Esophagus muscularis mucosa (tissue), 4 donors: Measurements from ENCODE around the gene BMX. TPM values are rescaled to one million over a fixed set of nuclear protein-coding genes. Genes with fewer than 3 reads are reported as not detected.

ENCODE experiments used
- DNase-seq: peaks from one replicate; pipeline ENCODE4 v3.0.0-alpha.2; 2017; ENCODE audit errors: extremely low spot score
- H3K27ac ChIP-seq, 4 donors: fragments of 200-600 bp; sonication (generic); replicated peaks in 1 of 4; 1 replicate in 3 of 4; 2 replicates in 1 of 4; pipeline ENCODE4 v1.5.1; 2016 to 2019; ENCODE audit warnings: mild to moderate bottlenecking in 1 of 4
- H3K27me3 ChIP-seq, 4 donors: fragments of 200-600 bp; sonication (generic); one replicate each; pipeline versions ENCODE4 v1.5.1 to v1.6.0; 2016 to 2019
- H3K36me3 ChIP-seq, 4 donors: fragments of 200-600 bp; sonication (generic); one replicate each; pipeline ENCODE4 v1.5.1; 2016 to 2019
- H3K4me1 ChIP-seq, 4 donors: fragments of 200-600 bp; sonication (generic); one replicate each; pipeline ENCODE4 v1.5.1; 2016 to 2019
- H3K4me3 ChIP-seq, 4 donors: fragments of 200-600 bp; sonication (generic); 1 replicate in 2 of 4; 2 replicates in 2 of 4; pipeline ENCODE4 v1.5.1; 2016 to 2019; ENCODE audit warnings: mild to moderate bottlenecking in 4 of 4, moderate library complexity in 1 of 4
- H3K9me3 ChIP-seq, 4 donors: fragments of 200-600 bp; sonication (generic); 1 replicate in 3 of 4; 2 replicates in 1 of 4; pipeline ENCODE4 v1.5.1; 2016 to 2019
- EP300 ChIP-seq: sonication (generic); formaldehyde crosslinking; IDR thresholded peaks from one replicate; pipeline ENCODE4 v1.6.1; 2017; ENCODE audit warnings: antibody characterized with exemption
- POLR2A ChIP-seq: fragments of 450-650 bp; IDR thresholded peaks from one replicate; pipeline ENCODE4 v1.6.1; 2017; ENCODE audit warnings: antibody characterized with exemption, moderate library complexity, mild to moderate bottlenecking, low read depth
- POLR2AphosphoS5 ChIP-seq, 2 donors: sonication (generic); formaldehyde crosslinking; IDR thresholded peaks; one replicate each; pipeline ENCODE4 v1.6.1; 2017; ENCODE audit warnings: antibody characterized with exemption in 2 of 2
- WGBS: methylation state at CpG from one replicate; pipeline ENCODE4 v1.1.5; 2018; 5-methylcytosine and 5-hydroxymethylcytosine counted together
- intact Hi-C: fragments of 100-400 bp; cut with DNase I; formaldehyde crosslinking; loops from one replicate; pipeline ENCODE4 v1.15.1; 2023
- total RNA-seq, 4 donors: library from RNA; depleted of rRNA; stranded (reverse); fragments of >200 nt; gene quantifications; one replicate each; pipeline versions ENCODE4 v1.1.0 to v1.2.1, GENCODE V29; 2016
- TF ChIP-seq, protein P1 (sequence below), 3 experiments: fragments of 200-600 bp in 2 of 3; fragments of 450-650 bp in 1 of 3; sonication (generic) in 2 of 3; IDR thresholded peaks; one replicate each; pipeline ENCODE4 v1.5.1; 2017 to 2019; ENCODE audit warnings: antibody characterized with exemption in 3 of 3, mild to moderate bottlenecking in 2 of 3, moderate library complexity in 1 of 3

BMX gene
- total RNA-seq, 4 donors from 2014 or later, result 2.0 to 2.9 (median 2.7) TPM

DNA sequence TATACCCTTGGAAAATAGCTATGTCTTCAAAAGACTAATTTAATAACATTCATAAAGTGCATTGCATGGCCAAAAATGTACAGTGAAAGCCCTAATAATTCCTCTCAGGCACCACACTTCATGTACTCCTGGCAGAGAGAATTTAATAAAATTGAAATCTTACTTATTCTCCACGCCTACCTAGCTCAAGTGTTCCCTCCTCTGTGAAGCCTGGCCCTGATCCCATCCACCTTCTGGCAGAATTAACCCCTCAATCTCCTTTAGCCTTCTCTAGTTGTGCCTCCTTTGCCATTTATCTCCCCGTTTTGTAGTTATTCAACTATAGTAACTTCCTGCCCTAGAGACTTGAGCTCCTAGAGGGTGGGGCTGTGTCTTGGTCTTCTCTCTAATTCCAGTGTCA, 73.4 kb downstream of the BMX start:
- intact Hi-C loops, result no loop called here
- peaks cover 0 to 3% (median 0%) of the 10 kb centered on the region in 4 donors for H3K36me3 ChIP-seq

DNA sequence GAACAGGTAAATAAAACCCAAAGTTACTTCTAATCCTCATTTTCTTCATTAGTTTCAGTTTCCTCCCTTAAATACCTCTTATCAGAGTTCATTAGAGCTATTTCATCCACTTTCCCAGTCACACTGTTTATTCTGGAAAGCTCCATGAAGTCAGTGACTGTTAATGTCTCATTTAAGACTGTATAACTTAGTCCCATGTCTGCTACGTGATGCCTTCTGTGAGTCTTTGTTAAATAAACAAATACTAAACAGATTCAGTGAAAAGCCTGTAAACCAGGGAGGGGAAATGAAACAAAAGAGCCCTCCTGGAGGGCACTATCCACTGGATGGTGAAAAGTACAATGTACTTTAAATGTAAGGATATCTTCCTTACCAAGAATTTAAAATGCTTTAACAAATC, 75.4 kb downstream of the BMX start:
- H3K27me3 ChIP-seq, result peaks cover 0 to 6% (median 0%) of the 10 kb centered on the region in 4 donors
- no peak overlapping the region for H3K4me3 ChIP-seq
- no peak for DNase-seq
- H3K36me3 ChIP-seq, result peaks cover 0 to 3% (median 0%) of the 10 kb centered on the region in 4 donors
- H3K9me3 ChIP-seq, result no peaks in the 10 kb centered on the region
- no peak overlapping the region for H3K27ac ChIP-seq
- WGBS, result 22% methylated on average over 1 of the region's 1 CpG
- H3K4me1 ChIP-seq, result no peaks in the 10 kb centered on the region
- intact Hi-C loops, result no loop called here
- TF ChIP-seq POLR2AphosphoS5 (IDR thresholded peaks at IDR 0.05) (no peak), POLR2A (no peak), EP300 (no peak)
- TF ChIP-seq, protein P1, sequence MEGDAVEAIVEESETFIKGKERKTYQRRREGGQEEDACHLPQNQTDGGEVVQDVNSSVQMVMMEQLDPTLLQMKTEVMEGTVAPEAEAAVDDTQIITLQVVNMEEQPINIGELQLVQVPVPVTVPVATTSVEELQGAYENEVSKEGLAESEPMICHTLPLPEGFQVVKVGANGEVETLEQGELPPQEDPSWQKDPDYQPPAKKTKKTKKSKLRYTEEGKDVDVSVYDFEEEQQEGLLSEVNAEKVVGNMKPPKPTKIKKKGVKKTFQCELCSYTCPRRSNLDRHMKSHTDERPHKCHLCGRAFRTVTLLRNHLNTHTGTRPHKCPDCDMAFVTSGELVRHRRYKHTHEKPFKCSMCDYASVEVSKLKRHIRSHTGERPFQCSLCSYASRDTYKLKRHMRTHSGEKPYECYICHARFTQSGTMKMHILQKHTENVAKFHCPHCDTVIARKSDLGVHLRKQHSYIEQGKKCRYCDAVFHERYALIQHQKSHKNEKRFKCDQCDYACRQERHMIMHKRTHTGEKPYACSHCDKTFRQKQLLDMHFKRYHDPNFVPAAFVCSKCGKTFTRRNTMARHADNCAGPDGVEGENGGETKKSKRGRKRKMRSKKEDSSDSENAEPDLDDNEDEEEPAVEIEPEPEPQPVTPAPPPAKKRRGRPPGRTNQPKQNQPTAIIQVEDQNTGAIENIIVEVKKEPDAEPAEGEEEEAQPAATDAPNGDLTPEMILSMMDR (IDR thresholded peaks at IDR 0.05), result no peak

More for the DNA sequence above, 73.4 kb downstream of the BMX start:
- H3K4me1 ChIP-seq, result no peaks in the 10 kb centered on the region
- WGBS, result 40% methylated on average over 2 of the region's 2 CpGs
- no peaks in the 10 kb centered on the region for H3K9me3 ChIP-seq
- no peak for DNase-seq
- H3K27me3 ChIP-seq, result peaks cover 0 to 6% (median 0%) of the 10 kb centered on the region in 4 donors
- H3K4me3 ChIP-seq, result no peak overlapping the region
- no peak overlapping the region for H3K27ac ChIP-seq
- TF ChIP-seq POLR2A (no peak), POLR2AphosphoS5 (IDR thresholded peaks at IDR 0.05) (no peak), EP300 (no peak)
- TF ChIP-seq, protein P1 (IDR thresholded peaks at IDR 0.05), result no peak

DNA sequence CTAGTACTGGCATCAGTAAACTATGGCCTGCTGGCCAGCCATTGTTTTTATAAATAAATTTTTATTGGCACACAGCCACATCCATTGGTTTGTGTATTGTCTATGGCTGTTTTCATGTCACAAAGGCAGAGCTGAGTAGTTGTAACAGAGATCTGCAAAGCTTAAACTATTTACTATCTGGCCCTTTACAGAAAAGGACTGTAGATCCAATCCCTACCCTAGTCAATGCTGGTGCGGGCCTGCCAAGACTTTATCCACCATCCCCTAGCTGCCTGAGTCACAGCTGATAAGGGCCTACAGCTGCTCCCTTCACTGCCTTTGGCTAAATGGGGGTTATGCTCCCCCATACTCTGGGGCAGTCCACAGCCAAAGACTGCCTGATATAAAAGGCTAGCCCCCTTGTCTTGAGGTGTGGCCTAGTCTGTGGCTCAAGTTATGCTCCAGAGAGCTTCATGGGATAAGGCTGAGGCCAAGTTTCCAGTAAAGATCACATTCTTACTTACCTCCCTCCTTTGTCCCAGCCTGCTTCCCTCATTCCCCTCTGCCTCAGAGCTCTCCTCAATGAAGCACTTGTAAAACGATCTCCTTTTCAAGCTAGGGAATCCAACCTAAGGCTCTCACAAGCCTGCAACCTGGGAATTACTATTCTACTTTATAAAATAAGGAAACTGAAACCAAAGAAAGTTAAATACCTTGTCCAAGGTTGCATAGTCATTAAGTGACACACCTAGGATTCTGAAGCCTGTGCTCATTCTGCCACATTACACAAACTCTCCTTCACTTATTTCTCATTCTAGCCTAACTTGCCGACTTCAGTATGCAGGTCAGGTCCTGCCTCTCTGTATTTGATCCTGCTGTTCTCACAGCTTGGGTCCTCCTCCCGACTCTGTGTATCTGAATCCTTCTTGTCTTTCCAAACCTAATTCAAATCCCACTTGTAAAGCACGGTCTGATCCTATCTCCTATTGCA, 79.5 kb downstream of the BMX start:
- Histone ChIP-seq H3K4me3 (no peak overlapping the region), H3K27ac (no peak overlapping the region), H3K36me3 (no peaks in the 10 kb centered on the region), H3K27me3 (no peaks in the 10 kb centered on the region), H3K9me3 (peaks cover 0 to 4% (median 0%) of the 10 kb centered on the region in 4 donors), H3K4me1 (no peaks in the 10 kb centered on the region)
- intact Hi-C loops, result no loop called here
- WGBS, result 61% methylated on average over 5 of the region's 5 CpGs
- TF ChIP-seq POLR2A (no peak), POLR2AphosphoS5 (IDR thresholded peaks at IDR 0.05) (no peak), EP300 (no peak)
- TF ChIP-seq, protein P1 (IDR thresholded peaks at IDR 0.05), result no peak
- no peak for DNase-seq

DNA sequence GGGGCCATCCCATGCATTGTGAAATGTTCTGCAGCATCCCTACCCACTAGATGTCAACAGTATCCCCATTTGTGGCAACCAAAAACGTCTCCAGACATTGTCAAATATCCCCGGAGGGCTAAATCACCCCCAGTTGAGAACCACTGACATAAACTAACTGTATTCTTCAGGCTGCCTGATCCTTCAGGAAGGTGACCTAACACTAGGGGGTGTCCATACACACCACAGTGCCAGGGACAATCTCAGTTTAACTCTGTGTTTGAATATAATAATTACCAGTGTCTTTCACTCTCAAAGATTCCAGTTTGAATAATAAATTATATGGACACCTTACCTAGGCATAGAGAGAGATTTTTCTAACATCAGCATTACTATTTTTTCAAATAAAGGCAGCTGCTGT, 93.8 kb downstream of the BMX start:
- WGBS, result 68% methylated on average over 2 of the region's 2 CpGs
- DNase-seq, result no peak

More for the DNA sequence above, 93.8 kb downstream of the BMX start:
- H3K9me3 ChIP-seq, result no peaks in the 10 kb centered on the region
- H3K36me3 ChIP-seq, result peaks cover 0 to 6% (median 0%) of the 10 kb centered on the region in 4 donors
- no peak overlapping the region for H3K4me3 ChIP-seq
- no peaks in the 10 kb centered on the region for H3K27me3 ChIP-seq
- intact Hi-C loops, result no loop called here
- TF ChIP-seq, protein P1 (IDR thresholded peaks at IDR 0.05), result no peak
- TF ChIP-seq EP300, result no peak
- no peaks in the 10 kb centered on the region for H3K4me1 ChIP-seq
- no peak overlapping the region for H3K27ac ChIP-seq
